HG03439 (cell line): ENCODE measurements around the gene NRSN2.

Experiments
- ATAC-seq: cut with Tn5 transposase; IDR thresholded peaks from one replicate; pipeline ENCODE4 v1.9.1; 2021; ENCODE audit warnings: mild to moderate bottlenecking, moderate library complexity; ENCODE audit not compliant: unreplicated experiment

The NRSN2 gene

DNA sequence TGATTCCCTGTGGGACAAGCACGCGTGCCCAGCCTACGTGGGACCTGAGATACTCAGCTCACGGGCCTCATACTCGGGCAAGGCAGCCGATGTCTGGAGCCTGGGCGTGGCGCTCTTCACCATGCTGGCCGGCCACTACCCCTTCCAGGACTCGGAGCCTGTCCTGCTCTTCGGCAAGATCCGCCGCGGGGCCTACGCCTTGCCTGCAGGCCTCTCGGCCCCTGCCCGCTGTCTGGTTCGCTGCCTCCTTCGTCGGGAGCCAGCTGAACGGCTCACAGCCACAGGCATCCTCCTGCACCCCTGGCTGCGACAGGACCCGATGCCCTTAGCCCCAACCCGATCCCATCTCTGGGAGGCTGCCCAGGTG lies 49.3 kb downstream of the NRSN2 start:
- ATAC-seq, result no peak

DNA sequence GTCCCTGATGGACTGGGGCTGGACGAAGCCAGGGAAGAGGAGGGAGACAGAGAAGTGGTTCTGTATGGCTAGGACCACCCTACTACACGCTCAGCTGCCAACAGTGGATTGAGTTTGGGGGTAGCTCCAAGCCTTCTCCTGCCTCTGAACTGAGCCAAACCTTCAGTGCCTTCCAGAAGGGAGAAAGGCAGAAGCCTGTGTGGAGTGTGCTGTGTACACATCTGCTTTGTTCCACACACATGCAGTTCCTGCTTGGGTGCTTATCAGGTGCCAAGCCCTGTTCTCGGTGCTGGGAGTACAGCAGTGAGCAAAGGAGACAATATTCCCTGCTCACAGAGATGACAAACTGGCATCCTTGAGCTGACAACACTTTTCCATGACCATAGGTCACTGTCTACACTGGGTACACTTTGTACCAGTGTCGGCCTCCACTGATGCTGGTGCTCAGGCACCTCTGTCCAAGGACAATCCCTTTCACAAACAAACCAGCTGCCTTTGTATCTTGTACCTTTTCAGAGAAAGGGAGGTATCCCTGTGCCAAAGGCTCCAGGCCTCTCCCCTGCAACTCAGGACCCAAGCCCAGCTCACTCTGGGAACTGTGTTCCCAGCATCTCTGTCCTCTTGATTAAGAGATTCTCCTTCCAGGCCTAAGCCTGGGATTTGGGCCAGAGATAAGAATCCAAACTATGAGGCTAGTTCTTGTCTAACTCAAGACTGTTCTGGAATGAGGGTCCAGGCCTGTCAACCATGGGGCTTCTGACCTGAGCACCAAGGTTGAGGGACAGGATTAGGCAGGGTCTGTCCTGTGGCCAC lies 49.9 kb downstream of the NRSN2 start:
- ATAC-seq, result no peak

GRCh38 chr20:397432-398237 lies 50.7 kb downstream of the NRSN2 start:
- no peak for ATAC-seq

DNA sequence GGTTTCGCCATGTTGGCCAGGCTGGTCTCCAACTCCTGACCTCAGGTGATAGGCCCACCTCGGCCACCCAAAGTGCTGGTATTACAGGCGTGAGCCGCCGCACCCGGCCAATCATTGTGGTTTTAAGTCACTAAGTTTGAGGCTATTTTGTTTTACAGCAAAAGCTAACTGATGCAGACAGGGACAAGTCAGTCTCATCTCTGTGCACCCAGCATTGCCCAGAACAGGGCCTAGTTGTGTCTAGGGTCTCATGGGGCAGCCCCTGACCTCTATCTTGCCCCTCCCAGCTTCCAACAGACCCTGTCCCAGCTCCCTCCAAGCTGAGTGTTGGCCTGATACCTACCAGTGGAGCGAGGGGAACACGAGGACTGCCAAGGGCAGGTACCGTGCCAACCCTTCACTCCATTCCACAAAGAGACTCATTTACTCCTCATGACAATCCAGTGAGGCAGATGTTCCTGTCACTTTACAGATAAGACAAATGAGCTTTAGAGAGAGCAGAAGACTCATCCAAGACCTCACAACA lies 52.3 kb downstream of the NRSN2 start:
- no peak for ATAC-seq

- no peak for ATAC-seq
These were observed 53.2 kb downstream of the NRSN2 start for GRCh38 chr20:400128-400453.

DNA sequence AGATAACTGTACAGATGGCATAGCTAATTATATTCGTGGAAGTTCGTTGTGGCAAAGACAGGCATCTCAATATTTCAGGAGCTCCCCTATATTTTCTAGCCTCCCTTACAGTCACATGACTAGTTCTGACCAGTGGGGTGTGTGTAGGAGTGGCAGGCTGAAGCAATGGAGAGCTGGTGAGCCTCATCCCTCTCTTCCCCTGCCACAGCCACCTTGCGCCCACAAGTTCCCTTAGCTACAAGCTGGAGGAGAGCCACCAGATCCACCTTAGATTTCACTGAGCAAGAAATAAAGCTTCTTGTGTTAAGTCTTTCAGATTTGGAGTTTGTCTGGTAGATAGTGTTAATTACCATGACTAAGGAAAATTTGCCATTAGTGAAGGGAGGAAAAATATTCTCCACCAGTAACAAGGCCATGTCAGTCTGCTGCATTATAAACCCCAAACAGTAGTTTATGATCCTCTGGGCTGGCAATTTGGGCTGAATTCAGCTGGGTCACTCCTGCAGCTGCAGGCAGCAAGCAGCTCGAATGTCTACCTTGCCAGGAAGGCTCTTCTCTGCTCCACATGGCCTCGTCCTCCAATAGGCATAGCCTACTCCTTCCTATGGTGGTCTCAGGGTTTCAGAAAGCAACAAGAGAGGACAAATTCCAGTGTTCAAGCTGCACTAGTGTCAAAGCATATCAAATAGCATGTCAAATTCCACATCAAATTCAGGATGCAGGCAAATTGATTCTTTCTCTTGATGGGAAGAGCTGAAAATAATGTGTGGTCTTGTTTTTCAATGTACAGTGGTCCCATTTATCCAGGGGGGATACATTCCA lies 53.8 kb downstream of the NRSN2 start:
- ATAC-seq, result no peak

DNA sequence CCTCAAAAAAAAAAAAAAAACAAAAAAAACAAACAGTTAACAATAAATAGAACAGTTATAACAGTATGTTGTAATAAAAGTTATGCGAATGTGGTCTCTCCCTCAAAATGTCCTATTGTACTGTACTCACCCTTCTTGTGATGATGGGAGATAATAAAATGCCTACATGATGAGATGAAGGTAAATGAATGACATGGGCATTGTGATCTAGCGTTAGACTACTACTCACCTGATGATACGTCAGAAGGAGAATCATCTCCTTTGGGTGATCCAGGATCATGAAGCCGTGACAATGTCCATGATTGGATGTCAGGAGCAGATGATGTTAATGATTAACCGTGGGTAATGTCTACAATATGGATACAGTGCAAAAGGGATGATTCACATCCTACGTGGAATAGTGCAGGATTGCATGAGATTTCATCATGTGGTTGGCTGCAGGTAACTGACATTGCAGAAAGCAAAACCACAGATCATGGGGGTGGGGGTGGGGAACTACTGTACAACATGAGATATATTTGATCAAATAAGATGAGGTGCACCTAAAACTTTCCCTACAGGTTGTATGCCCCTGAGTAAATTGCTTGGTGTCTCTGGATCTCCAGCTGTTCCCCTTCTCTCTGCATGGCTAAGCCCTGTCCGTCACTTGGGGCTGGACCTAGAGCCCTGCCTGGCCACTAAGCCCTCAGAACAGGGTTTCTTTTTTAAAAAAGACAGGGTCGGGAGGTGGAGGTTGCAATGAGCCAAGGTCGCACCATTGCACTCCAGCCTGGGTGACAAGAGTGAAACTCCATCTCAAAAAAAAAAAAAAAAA lies 55.0 kb downstream of the NRSN2 start:
- ATAC-seq, result no peak

DNA sequence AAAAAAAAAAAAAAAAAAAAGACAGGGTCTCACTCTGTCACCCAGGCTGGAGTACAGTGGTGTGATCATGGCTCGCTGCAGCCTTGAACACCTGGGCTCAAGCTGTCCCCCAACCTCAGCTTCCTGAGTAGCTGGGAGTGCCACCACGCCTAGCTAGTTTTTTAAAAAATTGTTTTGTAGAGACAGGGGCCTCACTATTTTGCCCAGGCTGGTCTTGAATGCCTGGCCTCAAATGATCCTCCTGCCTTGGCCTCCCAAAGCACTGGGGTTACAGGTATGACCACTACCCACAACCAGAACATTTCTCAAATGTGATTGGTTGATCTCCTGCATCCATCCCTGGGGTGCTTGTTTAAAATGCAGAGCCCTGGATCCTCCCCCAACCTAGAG lies 55.6 kb downstream of the NRSN2 start:
- no peak for ATAC-seq

DNA sequence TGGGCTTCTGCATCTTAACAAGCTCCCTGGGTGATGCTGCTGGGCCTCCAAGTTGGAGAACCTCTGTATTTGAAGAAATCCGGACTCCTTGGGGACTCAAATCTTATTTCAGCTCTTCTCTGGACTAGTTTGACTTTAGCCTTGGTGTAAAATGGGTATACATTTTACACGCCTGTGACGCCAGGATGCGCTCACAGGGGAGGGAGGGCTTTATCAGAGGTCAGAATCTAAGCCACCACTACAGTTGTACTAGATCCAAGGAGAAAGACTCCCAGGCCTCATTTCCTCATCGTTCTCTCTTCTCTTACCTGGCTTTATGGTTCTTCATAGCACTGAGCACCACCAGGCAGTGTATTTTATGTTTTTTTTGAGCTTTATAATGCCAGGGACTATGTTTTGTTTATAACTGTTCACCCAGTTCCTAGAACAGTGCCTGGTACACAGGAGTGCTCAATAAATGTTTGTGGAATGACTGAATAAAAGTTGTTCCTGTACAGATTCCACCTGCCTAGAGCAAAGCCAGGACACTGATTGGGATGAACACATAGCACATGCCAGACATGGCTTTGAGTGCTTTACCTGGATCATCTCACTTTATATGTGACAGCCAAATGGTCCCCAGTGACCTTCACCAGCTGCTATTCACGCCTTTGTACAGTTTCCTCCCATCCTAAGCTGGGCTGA lies 56.1 kb downstream of the NRSN2 start:
- ATAC-seq, result no peak

- ATAC-seq, result no peak
These were observed 56.7 kb downstream of the NRSN2 start for GRCh38 chr20:403582-403957.

- ATAC-seq, result no peak
These were observed 57.2 kb downstream of the NRSN2 start for GRCh38 chr20:404088-404487.
